Endodermal cell (in vitro differentiated cells): ENCODE results near the gene KIRREL3. TPM values are rescaled to one million over a fixed set of nuclear protein-coding genes. Genes with fewer than 3 reads are reported as not detected.

Experiments used
- DNase-seq: peaks from one replicate; pipeline ENCODE4 v3.0.0-alpha.2; 2017
- H3K27ac ChIP-seq: 2 replicates; pipeline ENCODE4 v1.5.1; 2013; ENCODE audit warnings: mild to moderate bottlenecking, low read depth, low read length, moderate library complexity
- H3K27me3 ChIP-seq: 2 replicates; pipeline ENCODE4 v1.6.1; 2013; ENCODE audit warnings: mild to moderate bottlenecking, low read length, moderate library complexity; ENCODE audit not compliant: insufficient read depth, control insufficient read depth, poor library complexity, severe bottlenecking
- H3K36me3 ChIP-seq: 2 replicates; pipeline ENCODE4 v1.7.0; 2013; ENCODE audit warnings: mild to moderate bottlenecking, low read length, moderate library complexity; ENCODE audit not compliant: control insufficient read depth, insufficient read depth
- H3K4me1 ChIP-seq: one replicate; pipeline ENCODE4 v1.7.0; 2013; ENCODE audit warnings: low read length; ENCODE audit not compliant: control insufficient read depth, insufficient read depth
- H3K4me3 ChIP-seq: 2 replicates; pipeline ENCODE4 v1.5.1; 2013; ENCODE audit warnings: mild to moderate bottlenecking, low read length, moderate library complexity
- H3K9ac ChIP-seq: 2 replicates; pipeline ENCODE4 v1.6.1; 2013; ENCODE audit warnings: mild to moderate bottlenecking, low read length, moderate library complexity; ENCODE audit not compliant: poor library complexity, severe bottlenecking; ENCODE audit errors: extremely low read depth
- H3K9me3 ChIP-seq: 2 replicates; pipeline ENCODE4 v1.6.1; 2013; ENCODE audit warnings: mild to moderate bottlenecking, low read length, moderate library complexity; ENCODE audit not compliant: control insufficient read depth
- H3K27ac Mint-ChIP-seq: 2 replicates; pipeline ENCODE4 v1.8.0; 2020; ENCODE audit warnings: mixed read lengths
- H3K27me3 Mint-ChIP-seq: 2 replicates; pipeline ENCODE4 v1.8.0; 2021; ENCODE audit warnings: mild to moderate bottlenecking, mixed read lengths; ENCODE audit not compliant: insufficient read depth
- H3K36me3 Mint-ChIP-seq: 2 replicates; pipeline ENCODE4 v1.8.0; 2020; ENCODE audit warnings: low read depth, mixed read lengths
- H3K4me1 Mint-ChIP-seq: 2 replicates; pipeline ENCODE4 v1.8.0; 2020; ENCODE audit warnings: mixed read lengths
- H3K4me3 Mint-ChIP-seq: 2 replicates; pipeline ENCODE4 v1.8.0; 2020; ENCODE audit warnings: mild to moderate bottlenecking, moderate library complexity, mixed read lengths
- H3K9me3 Mint-ChIP-seq: 2 replicates; pipeline ENCODE4 v1.8.0; 2020; ENCODE audit warnings: mild to moderate bottlenecking, mixed read lengths
- WGBS, 2 experiments: methylation state at CpG; one replicate each; pipeline versions ENCODE4 v1.1.5 to v1.1.7; 2013; ENCODE audit warnings: missing lambda C conversion rate in 2 of 2, mixed read lengths in 1 of 2; ENCODE audit not compliant: insufficient coverage in 1 of 2, insufficient read length in 1 of 2; 5-methylcytosine and 5-hydroxymethylcytosine counted together
- total RNA-seq, 2 donors: library from RNA; stranded (reverse); fragmentation: NEBNext Ultra II Directional in 1 of 2; extraction: Animal tissue kit (Norgen Biotek cat#: 25700) in 1 of 2; gene quantifications; 2 replicates in 1 of 2; 3 replicates in 1 of 2; pipeline ENCODE4 v1.2.1, GENCODE V29; 2021
- TF ChIP-seq, protein P1 (sequence below): fragments of 200-600 bp; sonication (generic); conservative IDR thresholded peaks from 2 replicates; pipeline ENCODE4 v1.5.0; 2021; ENCODE audit warnings: antibody characterized with exemption, mild to moderate bottlenecking

The KIRREL3 gene
- total RNA-seq, 2 donors from 2014 or later, result 1.1 to 1.4 TPM

DNA sequence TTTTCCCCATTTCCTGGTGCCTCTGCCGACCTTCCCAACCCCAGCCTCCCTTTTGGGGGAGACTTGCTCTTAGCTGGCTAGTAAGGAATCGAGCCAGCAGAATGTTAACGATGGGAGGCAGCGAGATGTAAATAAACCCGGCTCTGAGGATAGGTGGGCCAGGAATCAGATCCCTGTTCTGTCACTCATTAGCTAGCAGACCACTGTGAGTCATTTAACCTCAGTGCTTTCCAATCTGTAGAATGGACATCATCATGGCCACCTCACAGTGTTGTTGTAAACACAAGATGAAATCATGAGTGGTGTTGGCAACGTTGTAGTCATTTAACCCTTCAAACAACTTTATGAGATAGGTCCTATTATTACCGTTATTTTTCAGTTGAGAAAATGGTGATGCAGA lies 208.6 kb downstream of the KIRREL3 start:
- TF ChIP-seq, protein P1, sequence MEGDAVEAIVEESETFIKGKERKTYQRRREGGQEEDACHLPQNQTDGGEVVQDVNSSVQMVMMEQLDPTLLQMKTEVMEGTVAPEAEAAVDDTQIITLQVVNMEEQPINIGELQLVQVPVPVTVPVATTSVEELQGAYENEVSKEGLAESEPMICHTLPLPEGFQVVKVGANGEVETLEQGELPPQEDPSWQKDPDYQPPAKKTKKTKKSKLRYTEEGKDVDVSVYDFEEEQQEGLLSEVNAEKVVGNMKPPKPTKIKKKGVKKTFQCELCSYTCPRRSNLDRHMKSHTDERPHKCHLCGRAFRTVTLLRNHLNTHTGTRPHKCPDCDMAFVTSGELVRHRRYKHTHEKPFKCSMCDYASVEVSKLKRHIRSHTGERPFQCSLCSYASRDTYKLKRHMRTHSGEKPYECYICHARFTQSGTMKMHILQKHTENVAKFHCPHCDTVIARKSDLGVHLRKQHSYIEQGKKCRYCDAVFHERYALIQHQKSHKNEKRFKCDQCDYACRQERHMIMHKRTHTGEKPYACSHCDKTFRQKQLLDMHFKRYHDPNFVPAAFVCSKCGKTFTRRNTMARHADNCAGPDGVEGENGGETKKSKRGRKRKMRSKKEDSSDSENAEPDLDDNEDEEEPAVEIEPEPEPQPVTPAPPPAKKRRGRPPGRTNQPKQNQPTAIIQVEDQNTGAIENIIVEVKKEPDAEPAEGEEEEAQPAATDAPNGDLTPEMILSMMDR, result no peak
- Mint-ChIP-seq H3K9me3 (no peaks in the 10 kb centered on the region), H3K27me3 (peaks cover 14% of the 10 kb centered on the region), H3K4me1 (peaks cover 6% of the 10 kb centered on the region), H3K27ac (no peak overlapping the region), H3K4me3 (no peak overlapping the region), H3K36me3 (no peaks in the 10 kb centered on the region)
- Histone ChIP-seq H3K27ac (no peak overlapping the region), H3K36me3 (no peaks in the 10 kb centered on the region), H3K27me3 (peaks cover 9% of the 10 kb centered on the region), H3K9me3 (no peaks in the 10 kb centered on the region), H3K9ac (no peak overlapping the region), H3K4me1 (peaks cover under 1% of the 10 kb centered on the region), H3K4me3 (no peak overlapping the region)
- no peak for DNase-seq
- 89 to 91% methylated on average over 6 to 7 of the region's 7 CpGs for WGBS, 2 experiments

DNA sequence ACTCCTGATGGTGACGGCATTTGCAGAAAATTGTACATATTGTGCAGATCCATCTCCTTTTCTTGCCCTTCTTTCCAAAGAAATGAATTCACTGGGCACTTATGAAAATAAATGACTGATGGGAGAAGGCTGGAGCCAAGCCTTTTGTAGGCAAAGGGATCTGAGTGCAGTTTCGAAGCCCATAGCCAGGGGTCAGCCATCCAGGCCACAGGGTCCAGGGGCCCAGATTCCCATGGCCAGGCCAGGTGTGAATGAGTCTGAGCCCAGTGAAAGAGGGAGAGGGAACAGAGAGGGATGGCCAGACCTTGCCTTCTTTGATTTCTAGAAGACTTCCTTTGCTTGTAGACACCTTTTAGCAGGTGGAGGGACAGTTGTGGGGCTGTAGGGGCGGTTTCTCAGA lies 209.1 kb downstream of the KIRREL3 start:
- H3K9me3 Mint-ChIP-seq, result no peaks in the 10 kb centered on the region
- peaks cover 14% of the 10 kb centered on the region for H3K27me3 Mint-ChIP-seq
- Histone ChIP-seq H3K9ac (no peak overlapping the region), H3K4me3 (no peak overlapping the region), H3K4me1 (peaks cover 6% of the 10 kb centered on the region), H3K36me3 (no peaks in the 10 kb centered on the region), H3K27me3 (peaks cover 9% of the 10 kb centered on the region), H3K9me3 (no peaks in the 10 kb centered on the region), H3K27ac (peak overlapping the region; percentile 28)
- 90 to 95% methylated on average over 3 of the region's 3 CpGs for WGBS, 2 experiments
- H3K4me3 Mint-ChIP-seq, result no peak overlapping the region
- no peaks in the 10 kb centered on the region for H3K36me3 Mint-ChIP-seq
- H3K27ac Mint-ChIP-seq, result no peak overlapping the region
- DNase-seq, result peak; percentile 89
- peaks cover 11% of the 10 kb centered on the region for H3K4me1 Mint-ChIP-seq
- TF ChIP-seq, protein P1, result peak; percentile 79

DNA sequence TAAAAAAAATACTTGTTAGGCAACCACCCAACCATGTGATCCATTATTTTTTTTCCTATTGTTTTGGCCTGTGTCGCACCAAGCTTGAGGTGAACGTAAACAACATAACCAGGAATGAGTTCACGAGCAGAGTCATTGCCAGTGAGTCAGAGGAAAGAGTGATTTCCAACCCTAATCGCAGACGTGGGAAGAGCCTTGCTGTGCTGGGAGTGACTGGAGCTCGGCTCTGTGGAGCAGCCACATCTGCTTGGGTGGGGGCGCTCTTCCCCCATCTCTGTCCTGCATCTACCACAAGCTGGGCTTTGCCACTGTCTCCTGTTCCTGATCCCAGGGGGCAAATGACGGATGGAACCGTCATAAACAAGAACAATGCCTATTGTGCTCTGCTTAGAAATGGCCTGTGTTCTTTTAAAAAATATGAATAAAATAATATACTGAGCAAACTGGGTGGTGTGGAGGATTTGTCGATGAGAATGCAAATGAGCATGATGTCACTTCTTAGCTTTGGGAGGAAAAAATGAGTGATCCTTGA lies 210.0 kb downstream of the KIRREL3 start:
- Mint-ChIP-seq H3K4me3 (no peak overlapping the region), H3K9me3 (no peaks in the 10 kb centered on the region), H3K27me3 (peaks cover 14% of the 10 kb centered on the region), H3K27ac (no peak overlapping the region), H3K36me3 (no peaks in the 10 kb centered on the region), H3K4me1 (peaks cover 11% of the 10 kb centered on the region)
- H3K4me3 ChIP-seq, result no peak overlapping the region
- peak; percentile 79 for DNase-seq
- no peaks in the 10 kb centered on the region for H3K9me3 ChIP-seq
- no peak overlapping the region for H3K9ac ChIP-seq
- TF ChIP-seq, protein P1, result peak; percentile 58
- H3K4me1 ChIP-seq, result peaks cover 7% of the 10 kb centered on the region
- 59 to 76% methylated on average over 9 to 10 of the region's 10 CpGs for whole genome bisulfite sequencing, 2 experiments
- H3K27ac ChIP-seq, result peak overlapping the region; percentile 28
- H3K27me3 ChIP-seq, result peaks cover 9% of the 10 kb centered on the region
- no peaks in the 10 kb centered on the region for H3K36me3 ChIP-seq
